Measurements from ENCODE around the gene NGEF. TPM values are rescaled to one million over a fixed set of nuclear protein-coding genes. Genes with fewer than 3 reads are reported as not detected.

Gene NGEF
- total and polyA plus RNA-seq, 3 donors from 2014 or later = 7.9 to 28.7 (median 15.6) TPM

DNA sequence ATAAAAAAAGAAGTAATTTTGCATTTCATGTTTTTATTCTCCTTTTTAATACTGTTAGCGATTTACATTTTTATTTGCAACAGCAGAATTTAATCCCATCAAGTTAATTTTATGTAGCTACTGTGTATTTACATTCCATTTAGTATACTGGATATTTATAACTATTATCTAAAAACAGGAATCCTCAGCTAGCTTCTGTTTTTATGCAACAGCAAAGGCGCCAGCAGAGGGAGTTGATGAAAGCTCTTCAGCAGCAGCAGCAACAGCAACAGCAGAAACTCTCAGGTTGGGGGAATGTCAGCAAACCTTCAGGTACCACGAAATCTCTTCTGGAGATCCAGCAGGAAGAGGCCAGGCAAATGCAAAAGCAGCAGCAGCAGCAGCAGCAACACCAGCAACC, 169.2 kb downstream of the NGEF start:
- no peaks in the 10 kb centered on the region for H3K27me3 ChIP-seq
- DNase-seq = peak; percentile 72
- intact Hi-C loops (cut with DNase I; ENCODE audit: low total_unique reads) = no loop called here
- 73 to 81% methylated on average over 3 of the region's 3 CpGs for WGBS, 2 donors
- H3K27ac ChIP-seq = no peak overlapping the region
- TF ChIP-seq, protein P1, sequence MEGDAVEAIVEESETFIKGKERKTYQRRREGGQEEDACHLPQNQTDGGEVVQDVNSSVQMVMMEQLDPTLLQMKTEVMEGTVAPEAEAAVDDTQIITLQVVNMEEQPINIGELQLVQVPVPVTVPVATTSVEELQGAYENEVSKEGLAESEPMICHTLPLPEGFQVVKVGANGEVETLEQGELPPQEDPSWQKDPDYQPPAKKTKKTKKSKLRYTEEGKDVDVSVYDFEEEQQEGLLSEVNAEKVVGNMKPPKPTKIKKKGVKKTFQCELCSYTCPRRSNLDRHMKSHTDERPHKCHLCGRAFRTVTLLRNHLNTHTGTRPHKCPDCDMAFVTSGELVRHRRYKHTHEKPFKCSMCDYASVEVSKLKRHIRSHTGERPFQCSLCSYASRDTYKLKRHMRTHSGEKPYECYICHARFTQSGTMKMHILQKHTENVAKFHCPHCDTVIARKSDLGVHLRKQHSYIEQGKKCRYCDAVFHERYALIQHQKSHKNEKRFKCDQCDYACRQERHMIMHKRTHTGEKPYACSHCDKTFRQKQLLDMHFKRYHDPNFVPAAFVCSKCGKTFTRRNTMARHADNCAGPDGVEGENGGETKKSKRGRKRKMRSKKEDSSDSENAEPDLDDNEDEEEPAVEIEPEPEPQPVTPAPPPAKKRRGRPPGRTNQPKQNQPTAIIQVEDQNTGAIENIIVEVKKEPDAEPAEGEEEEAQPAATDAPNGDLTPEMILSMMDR (IDR thresholded peaks at IDR 0.05) = no peak
- TF ChIP-seq POLR2A (IDR thresholded peaks at IDR 0.05) = no peak
- H3K4me3 ChIP-seq = no peak overlapping the region
- H3K4me1 ChIP-seq = no peaks in the 10 kb centered on the region
- H3K9me3 ChIP-seq = no peaks in the 10 kb centered on the region
- H3K36me3 ChIP-seq (ENCODE audit: low read depth, missing control alignments) = no peaks in the 10 kb centered on the region

DNA sequence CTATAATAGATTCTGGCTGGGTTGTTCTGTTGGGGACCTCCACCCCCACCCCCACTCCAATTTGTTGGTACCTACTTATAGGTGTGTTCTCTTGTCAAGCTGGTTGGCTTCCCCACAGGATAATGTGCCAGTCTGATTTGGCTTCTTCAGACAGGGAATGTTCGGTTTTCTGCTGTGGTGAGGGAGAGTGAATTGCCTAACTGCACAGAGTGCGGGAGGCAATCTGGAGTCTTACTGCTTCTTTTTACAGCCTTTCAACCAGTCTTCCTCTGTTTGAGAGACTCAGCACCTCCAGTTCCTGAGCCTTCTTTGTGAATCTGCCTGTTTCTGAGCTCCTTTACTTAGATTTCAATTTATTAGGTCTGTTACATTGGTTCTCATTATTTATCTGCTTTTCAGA, 170.4 kb downstream of the NGEF start:
- H3K4me3 ChIP-seq = no peak overlapping the region
- WGBS, 2 donors = 58 to 65% methylated on average over 2 of the region's 2 CpGs
- H3K36me3 ChIP-seq (ENCODE audit: low read depth, missing control alignments) = no peaks in the 10 kb centered on the region
- H3K27me3 ChIP-seq = no peaks in the 10 kb centered on the region
- H3K9me3 ChIP-seq = no peaks in the 10 kb centered on the region
- H3K27ac ChIP-seq = no peak overlapping the region
- TF ChIP-seq POLR2A (IDR thresholded peaks at IDR 0.05) = no peak
- TF ChIP-seq, protein P1 (IDR thresholded peaks at IDR 0.05) = no peak
- no peaks in the 10 kb centered on the region for H3K4me1 ChIP-seq
- DNase-seq = no peak
- intact Hi-C loops (cut with DNase I; ENCODE audit: low total_unique reads) = no loop called here

DNA sequence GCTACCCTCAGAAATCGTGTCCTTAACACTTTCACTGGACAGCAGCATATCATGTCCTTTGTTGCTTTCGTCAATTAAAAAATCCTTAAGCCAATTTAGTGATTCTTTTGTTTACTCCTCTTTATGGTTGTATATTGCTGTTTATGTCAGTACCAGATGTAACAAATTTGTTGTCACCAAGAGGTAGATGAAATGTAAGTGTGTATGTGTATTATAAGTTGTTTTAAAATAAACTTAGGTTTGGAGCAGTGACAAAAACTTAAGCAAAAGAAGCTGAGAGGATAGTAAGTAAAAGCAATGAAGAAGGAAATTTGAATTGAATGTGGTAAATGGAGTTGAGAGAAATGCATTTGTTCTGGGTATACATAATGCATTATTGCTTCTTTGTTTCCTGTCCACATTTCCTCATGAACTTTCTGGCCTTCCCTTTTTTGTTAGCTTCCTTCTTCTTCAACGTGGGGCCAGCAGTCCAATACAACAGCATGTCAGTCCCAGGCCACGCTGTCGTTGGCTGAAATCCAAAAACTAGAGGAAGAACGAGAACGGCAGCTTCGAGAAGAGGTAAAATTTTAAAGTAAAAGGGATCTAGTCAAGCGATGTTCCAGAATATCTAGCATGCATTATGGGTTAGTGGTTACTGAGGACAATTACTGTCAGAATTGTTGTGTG, 173.5 kb downstream of the NGEF start:
- no peak for TF ChIP-seq POLR2A (IDR thresholded peaks at IDR 0.05)
- TF ChIP-seq, protein P1 (IDR thresholded peaks at IDR 0.05) = no peak
- H3K27ac ChIP-seq = no peak overlapping the region
- no peaks in the 10 kb centered on the region for H3K4me1 ChIP-seq
- no peak overlapping the region for H3K4me3 ChIP-seq
- no peaks in the 10 kb centered on the region for H3K9me3 ChIP-seq
- 46 to 57% methylated on average over 9 of the region's 9 CpGs for WGBS, 2 donors
- DNase-seq = no peak
- H3K27me3 ChIP-seq = no peaks in the 10 kb centered on the region
- intact Hi-C loops (cut with DNase I; ENCODE audit: low total_unique reads) = no loop called here
- H3K36me3 ChIP-seq (ENCODE audit: low read depth, missing control alignments) = no peaks in the 10 kb centered on the region

DNA sequence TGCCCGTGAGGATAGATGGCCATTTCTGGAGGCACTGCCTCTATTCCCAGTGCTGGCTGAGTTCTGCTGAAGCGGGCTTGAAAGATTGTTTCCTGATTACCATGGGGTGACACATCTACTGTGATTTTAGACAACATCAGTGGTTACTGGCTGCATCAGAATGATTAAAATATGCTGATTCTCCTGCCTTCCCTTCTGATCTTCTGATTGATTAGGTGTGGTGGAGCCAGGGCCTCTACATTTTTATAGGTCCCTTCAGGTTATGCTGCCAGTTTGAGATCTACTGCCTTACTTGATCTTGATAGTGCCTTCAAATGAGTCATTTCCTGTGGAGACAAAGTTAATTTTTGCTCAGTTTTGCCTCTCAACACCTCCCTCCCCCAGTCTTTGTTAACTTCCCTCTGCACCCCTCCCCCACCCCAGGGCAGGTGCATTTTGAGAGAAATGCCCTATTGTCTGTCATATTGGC, 174.6 kb downstream of the NGEF start:
- H3K36me3 ChIP-seq (ENCODE audit: low read depth, missing control alignments) = no peaks in the 10 kb centered on the region
- H3K27me3 ChIP-seq = no peaks in the 10 kb centered on the region
- H3K4me1 ChIP-seq = no peaks in the 10 kb centered on the region
- intact Hi-C loops (cut with DNase I; ENCODE audit: low total_unique reads) = no loop called here
- no peaks in the 10 kb centered on the region for H3K9me3 ChIP-seq
- H3K27ac ChIP-seq = no peak overlapping the region
- no peak for TF ChIP-seq POLR2A (IDR thresholded peaks at IDR 0.05)
- TF ChIP-seq, protein P1 (IDR thresholded peaks at IDR 0.05) = no peak
- no peak overlapping the region for H3K4me3 ChIP-seq
- WGBS, 2 donors = 75 to 79% methylated on average over 2 of the region's 2 CpGs
- no peak for DNase-seq

DNA sequence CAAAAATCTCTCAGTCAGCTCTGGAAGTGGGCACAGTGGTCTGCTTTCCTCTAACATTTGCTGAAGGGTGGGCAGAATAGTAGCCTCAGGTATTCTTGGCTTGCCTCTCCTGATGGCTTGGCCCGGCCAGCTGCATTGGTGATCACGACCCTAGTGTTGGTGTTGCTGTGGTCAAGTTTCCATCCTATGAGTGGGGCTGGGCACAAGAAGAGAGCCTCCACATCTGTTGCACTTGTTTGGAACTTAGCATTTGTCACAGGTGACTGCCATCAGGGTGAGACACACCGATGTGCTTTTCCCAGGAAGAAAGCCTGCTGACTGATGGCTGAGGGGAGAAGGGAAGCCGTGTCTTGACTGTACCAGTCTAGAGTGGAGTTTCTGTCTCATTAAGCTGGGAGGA, 176.1 kb downstream of the NGEF start:
- intact Hi-C loops (cut with DNase I; ENCODE audit: low total_unique reads) = no loop called here
- 94 to 97% methylated on average over 4 of the region's 4 CpGs for WGBS, 2 donors
- TF ChIP-seq POLR2A (IDR thresholded peaks at IDR 0.05) = no peak
- TF ChIP-seq, protein P1 (IDR thresholded peaks at IDR 0.05) = no peak
- DNase-seq = no peak
- Histone ChIP-seq H3K4me3 (no peak overlapping the region), H3K27me3 (no peaks in the 10 kb centered on the region), H3K9me3 (no peaks in the 10 kb centered on the region), H3K36me3 (ENCODE audit: low read depth, missing control alignments) (no peaks in the 10 kb centered on the region), H3K4me1 (no peaks in the 10 kb centered on the region), H3K27ac (no peak overlapping the region)
